A549 (cell line): ENCODE measurements around the gene IARS2. TPM values are rescaled to one million over a fixed set of nuclear protein-coding genes. Genes with fewer than 3 reads are reported as not detected.

Experiments
- ATAC-seq, 2 experiments: fragments of 200-7000 bp in 1 of 2; fragments of >200 bp in 1 of 2; cut with Nextera tagmentation in 1 of 2; cut with Tn5 transposase in 1 of 2; 3 replicates each; pipeline versions ENCODE4 v1.8.0 to v1.9.1; 2018 to 2020; ENCODE audit warnings: mild to moderate bottlenecking in 1 of 2, moderate library complexity in 1 of 2
- CTCF ChIA-PET: fragments of 300-600 bp; sonication (Branson Sonifier 250); formaldehyde crosslinking; extraction: SDS; loops from one replicate; lab custom pipeline; 2021; ENCODE audit warnings: antibody characterized with exemption, inconsistent platforms; lab: Yijun Ruan, JAX
- POLR2A ChIA-PET: fragments of 350-600 bp; formaldehyde crosslinking; extraction: SDS; loops from one replicate; lab custom pipeline; 2021; ENCODE audit warnings: antibody characterized with exemption, inconsistent platforms; lab: Yijun Ruan, JAX
- DNase-seq, 2 experiments: peaks; one replicate each; pipeline versions ENCODE4 v3.0.0 to v3.0.0-alpha.2; 2011 to 2016; ENCODE audit warnings: low read depth in 1 of 2, low spot score in 1 of 2
- FAIRE-seq: peaks from 2 replicates; lab custom pipeline; 2011; peaks lifted over from hg19 to GRCh38; lab: Jason Lieb, UNC
- H3K27ac ChIP-seq, 2 experiments: fragments of >200 bp; sonication (Bioruptor Twin); formaldehyde crosslinking; 3 replicates each; pipeline ENCODE4 v1.5.1; 2016 to 2017
- H3K4me1 ChIP-seq: fragments of >200 bp; sonication (Bioruptor Twin); formaldehyde crosslinking; 3 replicates; pipeline ENCODE4 v1.6.1; 2016
- H3K4me2 ChIP-seq: fragments of >200 bp; sonication (Bioruptor Twin); formaldehyde crosslinking; 3 replicates; pipeline ENCODE4 v1.6.1; 2016
- H3K4me3 ChIP-seq: fragments of >200 bp; sonication (Bioruptor Twin); formaldehyde crosslinking; 3 replicates; pipeline ENCODE4 v1.5.1; 2016
- H3K9me3 ChIP-seq: fragments of >200 bp; sonication (Bioruptor Twin); formaldehyde crosslinking; 3 replicates; pipeline ENCODE4 v1.6.1; 2016
- CBX2 ChIP-seq: fragments of 200-600 bp; sonication (generic); IDR thresholded peaks from 2 replicates; pipeline ENCODE4 v1.6.1; 2016; ENCODE audit warnings: low read depth, mild to moderate bottlenecking, borderline replicate concordance
- FOSL2 ChIP-seq, 2 experiments: fragments of 450-650 bp in 1 of 2; fragments of >200 bp in 1 of 2; sonication (Bioruptor Twin) in 1 of 2; formaldehyde crosslinking; IDR thresholded peaks; 2 replicates each; pipeline versions ENCODE4 v1.5.0 to v1.6.1; 2016 to 2020; ENCODE audit warnings: mild to moderate bottlenecking in 1 of 2, moderate library complexity in 1 of 2
- FOXS1 ChIP-seq: fragments of 250-450 bp; sonication (Bioruptor Pico); IDR thresholded peaks from 2 replicates; pipeline ENCODE4 v1.5.0; 2020; ENCODE audit warnings: mild to moderate bottlenecking, moderate library complexity
- GATA3 ChIP-seq: IDR thresholded peaks from 2 replicates; pipeline ENCODE4 v1.6.1; 2012; ENCODE audit warnings: borderline replicate concordance
- HOXA7 ChIP-seq: fragments of 250-450 bp; sonication (Bioruptor Pico); IDR thresholded peaks from 2 replicates; pipeline ENCODE4 v1.5.0; 2020; ENCODE audit warnings: mild to moderate bottlenecking, moderate library complexity
- HOXB13 ChIP-seq: fragments of 250-450 bp; sonication (Bioruptor Pico); IDR thresholded peaks from 2 replicates; pipeline ENCODE4 v1.5.0; 2020; ENCODE audit warnings: low read depth, mild to moderate bottlenecking, moderate library complexity
- KDM1A ChIP-seq: fragments of 200-600 bp; sonication (generic); IDR thresholded peaks from 2 replicates; pipeline ENCODE4 v1.6.1; 2016; ENCODE audit warnings: low read depth, mild to moderate bottlenecking
- PHF8 ChIP-seq: fragments of 200-600 bp; sonication (generic); IDR thresholded peaks from 2 replicates; pipeline ENCODE4 v1.6.1; 2016; ENCODE audit warnings: low read depth, mild to moderate bottlenecking, antibody characterized with exemption, moderate library complexity, borderline replicate concordance
- POLR2AphosphoS2 ChIP-seq: conservative IDR thresholded peaks from 2 replicates; pipeline ENCODE4 v1.6.1; 2012; ENCODE audit warnings: low read length, improper control_type of control experiment, inconsistent platforms
- RNF2 ChIP-seq: fragments of 200-600 bp; sonication (generic); IDR thresholded peaks from 2 replicates; pipeline ENCODE4 v1.6.1; 2016; ENCODE audit warnings: low read depth, mild to moderate bottlenecking, antibody characterized with exemption, moderate library complexity, borderline replicate concordance
- SREBF2 ChIP-seq: fragments of 450-650 bp; IDR thresholded peaks from 2 replicates; pipeline ENCODE4 v1.6.1; 2014; ENCODE audit warnings: mild to moderate bottlenecking, moderate library complexity
- TP53 ChIP-seq: fragments of 250-450 bp; sonication (Bioruptor Pico); IDR thresholded peaks from 2 replicates; pipeline ENCODE4 v1.5.0; 2021; ENCODE audit warnings: mild to moderate bottlenecking, moderate library complexity
- ZFP36 ChIP-seq: fragments of 450-650 bp; IDR thresholded peaks from 2 replicates; pipeline ENCODE4 v1.6.1; 2014; ENCODE audit warnings: borderline replicate concordance; ENCODE audit not compliant: partially characterized antibody
- ZSCAN20 ChIP-seq: fragments of 250-450 bp; sonication (Bioruptor Pico); IDR thresholded peaks from 2 replicates; pipeline ENCODE4 v1.8.0; 2022; ENCODE audit warnings: mild to moderate bottlenecking, moderate library complexity
- WGBS: methylation state at CpG from one replicate; pipeline ENCODE4 v1.1.6; 2017; ENCODE audit errors: missing lambda C conversion rate; 5-methylcytosine and 5-hydroxymethylcytosine counted together
- polyA plus RNA-seq, 4 experiments: library from polyadenylated mRNA; depleted of rRNA in 3 of 4; stranded (reverse); fragments of >200 nt; fragmentation: RNase III in 1 of 4; extraction: RNeasy Plus Mini Kit Qiagen cat#74134 plus additional on column Dnase treatment in 1 of 4; gene quantifications; 2 replicates in 3 of 4; 3 replicates in 1 of 4; pipeline ENCODE4 v1.2.3, GENCODE V29; 2011 to 2017
- TF ChIP-seq, protein P1 (sequence below): IDR thresholded peaks from 2 replicates; pipeline ENCODE4 v1.6.1; 2012
- TF ChIP-seq, protein P2 (sequence below): fragments of 150-350 bp; IDR thresholded peaks from 2 replicates; pipeline ENCODE4 v1.6.1; 2014; ENCODE audit warnings: low read depth, mild to moderate bottlenecking, low read length
- TF ChIP-seq, protein P3 (sequence below): fragments of >200 bp; sonication (Bioruptor Twin); formaldehyde crosslinking; IDR thresholded peaks from 2 replicates; pipeline ENCODE4 v1.6.1; 2016
- TF ChIP-seq, protein P4 (sequence below): IDR thresholded peaks from 2 replicates; pipeline ENCODE4 v1.6.1; 2012

IARS2 gene
- polyA plus RNA-seq, 2 of the 4 experiments (the other 2 are of a cell fraction), result 66.7 to 115 TPM

DNA sequence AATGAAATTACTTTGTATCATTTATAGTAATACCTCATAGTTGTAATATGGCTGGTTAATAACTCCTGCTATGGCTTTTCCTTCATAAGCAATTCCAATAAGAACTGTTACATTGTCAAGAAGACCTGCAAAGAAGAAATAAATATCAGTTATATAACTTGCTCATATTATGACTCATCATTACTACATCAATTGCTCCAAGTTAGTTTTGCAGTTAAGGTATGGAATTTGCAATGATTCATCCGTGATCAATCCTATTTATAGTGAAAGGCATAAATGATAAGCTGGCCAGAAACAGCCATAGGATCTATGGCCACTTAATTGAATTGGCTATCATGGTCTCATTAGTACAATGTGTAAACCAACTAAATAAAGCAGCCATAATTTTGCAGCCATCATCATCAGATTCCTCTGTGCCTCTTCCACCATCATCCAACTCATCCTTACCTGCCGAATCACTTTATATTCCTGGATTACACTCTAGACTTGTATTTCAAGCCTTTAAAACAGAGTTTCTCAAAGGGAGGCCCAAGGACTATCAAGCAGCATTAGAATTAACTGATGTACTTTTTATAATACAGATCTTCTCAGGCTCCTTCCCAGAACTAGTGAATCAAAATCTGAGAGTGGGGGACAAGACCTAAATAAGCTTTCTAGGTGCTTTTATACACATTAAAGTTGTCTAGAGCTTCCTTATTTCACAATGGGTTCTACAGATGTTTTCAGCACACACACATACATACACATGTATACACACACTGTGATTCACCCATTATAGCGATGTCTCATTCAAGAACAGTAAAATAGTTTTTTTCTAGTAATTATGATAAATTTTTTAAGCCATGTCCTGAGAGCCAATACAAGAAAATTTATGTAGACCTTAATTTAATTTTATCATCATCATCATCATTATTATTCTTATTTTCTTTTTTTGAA, 26.4 kb upstream of the IARS2 start:
- DNase-seq (no peak), ATAC-seq (no peak), FAIRE-seq (peak; percentile 59)
- POLR2A ChIA-PET, result interaction anchor here (0.7 kb wide), 1 partner anchor 10 kb away, joined by 3 read pairs; no protein-coding TSS in a partner anchor
- CTCF ChIA-PET, result interaction anchor here (0.7 kb wide), 1 partner anchor 15 kb away, joined by 3 read pairs; no protein-coding TSS in a partner anchor
- 87% methylated on average over 3 of the region's 3 CpGs for WGBS
- Histone ChIP-seq H3K9me3 (no peaks in the 10 kb centered on the region), H3K4me2 (no peak overlapping the region), H3K27ac (no peak overlapping the region), H3K4me1 (no peaks in the 10 kb centered on the region), H3K4me3 (no peak overlapping the region)
- TF ChIP-seq FOSL2 (IDR thresholded peaks at IDR 0.05), result no peak
- peak; percentile 85 for TF ChIP-seq FOSL2 (CRISPR knock-in tag; IDR thresholded peaks at IDR 0.05)
- no peak for TF ChIP-seq KDM1A

DNA sequence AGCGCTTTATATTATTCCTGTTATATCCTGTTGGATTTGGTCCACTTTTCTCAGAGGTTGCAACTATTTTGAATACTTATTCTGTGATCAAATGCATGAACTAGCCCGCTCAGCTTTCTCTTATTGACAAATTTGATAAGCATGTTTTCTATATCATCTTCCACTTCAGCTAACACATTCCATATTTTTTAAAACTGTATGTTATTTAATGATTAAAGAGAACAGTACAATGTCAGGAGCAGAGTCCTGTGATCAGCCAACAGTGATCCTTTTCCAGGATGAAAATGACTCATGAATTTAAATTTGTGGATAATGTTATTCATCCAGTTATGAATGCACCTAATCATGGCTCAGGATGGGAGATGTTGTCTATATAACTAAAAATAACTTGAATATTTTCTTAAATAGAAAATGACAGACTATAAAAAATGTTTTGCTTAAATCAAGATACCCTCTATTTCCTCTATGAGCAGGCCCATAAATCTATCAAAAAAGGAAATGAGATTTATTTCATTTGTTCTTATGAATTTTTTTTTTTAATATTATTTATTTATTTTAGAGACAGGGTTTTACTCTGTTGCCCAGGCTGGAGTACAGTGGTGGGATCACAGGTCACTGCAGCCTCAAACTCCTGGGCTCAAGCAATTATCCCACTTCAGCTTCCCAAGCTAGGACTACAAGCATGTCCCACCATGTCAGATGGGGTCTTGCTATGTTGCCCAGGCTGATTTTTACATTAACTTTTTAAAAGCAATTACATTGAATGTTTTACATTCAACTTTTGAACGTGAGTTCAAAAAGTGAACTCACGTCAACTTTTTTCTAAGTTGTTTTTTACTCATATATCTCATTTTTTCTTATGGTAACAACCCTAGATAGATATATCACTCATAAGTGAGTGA, 16.8 kb upstream of the IARS2 start:
- DNase-seq (no peak), FAIRE-seq (no peak), ATAC-seq (no peak)
- POLR2A ChIA-PET, result interaction anchor here (0.6 kb wide), 2 partner anchors 10 to 13 kb away, joined by 3 to 7 read pairs; partner anchors contain the start of gene BPNT1
- CTCF ChIA-PET, result no interaction called here
- TF ChIP-seq, protein P1, sequence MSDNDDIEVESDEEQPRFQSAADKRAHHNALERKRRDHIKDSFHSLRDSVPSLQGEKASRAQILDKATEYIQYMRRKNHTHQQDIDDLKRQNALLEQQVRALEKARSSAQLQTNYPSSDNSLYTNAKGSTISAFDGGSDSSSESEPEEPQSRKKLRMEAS, result no peak
- no peak for TF ChIP-seq GATA3
- TF ChIP-seq KDM1A, result no peak
- no peak for TF ChIP-seq ZFP36
- TF ChIP-seq RNF2, result no peak
- TF ChIP-seq HOXB13 (CRISPR knock-in tag), result no peak
- TF ChIP-seq, protein P2, sequence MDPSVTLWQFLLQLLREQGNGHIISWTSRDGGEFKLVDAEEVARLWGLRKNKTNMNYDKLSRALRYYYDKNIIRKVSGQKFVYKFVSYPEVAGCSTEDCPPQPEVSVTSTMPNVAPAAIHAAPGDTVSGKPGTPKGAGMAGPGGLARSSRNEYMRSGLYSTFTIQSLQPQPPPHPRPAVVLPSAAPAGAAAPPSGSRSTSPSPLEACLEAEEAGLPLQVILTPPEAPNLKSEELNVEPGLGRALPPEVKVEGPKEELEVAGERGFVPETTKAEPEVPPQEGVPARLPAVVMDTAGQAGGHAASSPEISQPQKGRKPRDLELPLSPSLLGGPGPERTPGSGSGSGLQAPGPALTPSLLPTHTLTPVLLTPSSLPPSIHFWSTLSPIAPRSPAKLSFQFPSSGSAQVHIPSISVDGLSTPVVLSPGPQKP, result no peak
- TF ChIP-seq POLR2AphosphoS2, result no peak
- no peak for TF ChIP-seq FOXS1 (CRISPR knock-in tag)
- no peak for TF ChIP-seq SREBF2
- no peak for TF ChIP-seq HOXA7 (CRISPR knock-in tag)
- no peak for TF ChIP-seq CBX2
- Histone ChIP-seq H3K9me3 (no peaks in the 10 kb centered on the region), H3K27ac (no peak overlapping the region), H3K4me2 (no peak overlapping the region), H3K4me1 (no peaks in the 10 kb centered on the region), H3K4me3 (no peak overlapping the region)
- WGBS, result 92% methylated on average over 4 of the region's 4 CpGs

DNA sequence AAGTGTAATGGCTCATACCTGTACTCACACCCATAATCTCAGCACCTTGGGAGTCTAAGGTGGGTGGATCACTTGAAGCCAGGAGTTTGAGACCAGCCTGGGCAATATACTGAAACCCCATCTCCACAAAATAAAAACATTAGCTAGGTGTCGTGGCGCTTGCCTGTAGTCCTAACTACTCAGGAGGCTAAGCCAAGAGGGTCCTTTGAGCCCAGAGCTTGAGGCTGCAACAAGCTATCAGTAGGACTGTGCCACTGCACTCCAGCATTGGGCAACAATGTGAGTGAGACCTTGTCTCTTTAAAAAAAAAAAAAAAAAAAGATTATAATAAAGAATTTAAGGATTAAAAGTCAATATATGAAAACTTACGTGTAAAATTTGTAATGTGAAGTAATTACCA, 16.0 kb upstream of the IARS2 start:
- no peak for FAIRE-seq
- no peak overlapping the region for H3K27ac ChIP-seq
- TF ChIP-seq, protein P3, sequence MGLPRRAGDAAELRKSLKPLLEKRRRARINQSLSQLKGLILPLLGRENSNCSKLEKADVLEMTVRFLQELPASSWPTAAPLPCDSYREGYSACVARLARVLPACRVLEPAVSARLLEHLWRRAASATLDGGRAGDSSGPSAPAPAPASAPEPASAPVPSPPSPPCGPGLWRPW, result no peak
- TF ChIP-seq RNF2, result no peak
- TF ChIP-seq, protein P4, sequence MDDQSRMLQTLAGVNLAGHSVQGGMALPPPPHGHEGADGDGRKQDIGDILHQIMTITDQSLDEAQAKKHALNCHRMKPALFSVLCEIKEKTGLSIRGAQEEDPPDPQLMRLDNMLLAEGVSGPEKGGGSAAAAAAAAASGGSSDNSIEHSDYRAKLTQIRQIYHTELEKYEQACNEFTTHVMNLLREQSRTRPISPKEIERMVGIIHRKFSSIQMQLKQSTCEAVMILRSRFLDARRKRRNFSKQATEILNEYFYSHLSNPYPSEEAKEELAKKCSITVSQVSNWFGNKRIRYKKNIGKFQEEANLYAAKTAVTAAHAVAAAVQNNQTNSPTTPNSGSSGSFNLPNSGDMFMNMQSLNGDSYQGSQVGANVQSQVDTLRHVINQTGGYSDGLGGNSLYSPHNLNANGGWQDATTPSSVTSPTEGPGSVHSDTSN, result no peak
- TF ChIP-seq CBX2, result no peak
- TF ChIP-seq ZSCAN20 (CRISPR knock-in tag), result no peak
- TF ChIP-seq TP53, result no peak
- no peak for TF ChIP-seq PHF8
- TF ChIP-seq, all 56 proteins: peak for 0
- WGBS, result 89% methylated on average over 3 of the region's 3 CpGs
- CTCF ChIA-PET, result no interaction called here
- Histone ChIP-seq H3K4me1 (no peaks in the 10 kb centered on the region), H3K9me3 (no peaks in the 10 kb centered on the region), H3K4me3 (no peak overlapping the region), H3K4me2 (no peak overlapping the region)
- DNase-seq, result no peak
- ATAC-seq, result no peak
- POLR2A ChIA-PET, result interaction anchor here (0.6 kb wide), 2 partner anchors 11 to 12 kb away, joined by 3 to 7 read pairs; partner anchors contain the start of gene BPNT1
